HG03175 (cell line): ENCODE data around the gene ERMP1.
"Not testable (repeated sequence)": the region's sequence is repeated elsewhere in the genome, so short reads cannot be mapped to it uniquely, and the experiment has no call there.

Source experiments
- ATAC-seq: cut with Tn5 transposase; IDR thresholded peaks from one replicate; pipeline ENCODE4 v1.9.1; 2021; ENCODE audit warnings: mild to moderate bottlenecking, moderate library complexity; ENCODE audit not compliant: unreplicated experiment

Gene ERMP1, protein sequence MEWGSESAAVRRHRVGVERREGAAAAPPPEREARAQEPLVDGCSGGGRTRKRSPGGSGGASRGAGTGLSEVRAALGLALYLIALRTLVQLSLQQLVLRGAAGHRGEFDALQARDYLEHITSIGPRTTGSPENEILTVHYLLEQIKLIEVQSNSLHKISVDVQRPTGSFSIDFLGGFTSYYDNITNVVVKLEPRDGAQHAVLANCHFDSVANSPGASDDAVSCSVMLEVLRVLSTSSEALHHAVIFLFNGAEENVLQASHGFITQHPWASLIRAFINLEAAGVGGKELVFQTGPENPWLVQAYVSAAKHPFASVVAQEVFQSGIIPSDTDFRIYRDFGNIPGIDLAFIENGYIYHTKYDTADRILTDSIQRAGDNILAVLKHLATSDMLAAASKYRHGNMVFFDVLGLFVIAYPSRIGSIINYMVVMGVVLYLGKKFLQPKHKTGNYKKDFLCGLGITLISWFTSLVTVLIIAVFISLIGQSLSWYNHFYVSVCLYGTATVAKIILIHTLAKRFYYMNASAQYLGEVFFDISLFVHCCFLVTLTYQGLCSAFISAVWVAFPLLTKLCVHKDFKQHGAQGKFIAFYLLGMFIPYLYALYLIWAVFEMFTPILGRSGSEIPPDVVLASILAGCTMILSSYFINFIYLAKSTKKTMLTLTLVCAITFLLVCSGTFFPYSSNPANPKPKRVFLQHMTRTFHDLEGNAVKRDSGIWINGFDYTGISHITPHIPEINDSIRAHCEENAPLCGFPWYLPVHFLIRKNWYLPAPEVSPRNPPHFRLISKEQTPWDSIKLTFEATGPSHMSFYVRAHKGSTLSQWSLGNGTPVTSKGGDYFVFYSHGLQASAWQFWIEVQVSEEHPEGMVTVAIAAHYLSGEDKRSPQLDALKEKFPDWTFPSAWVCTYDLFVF

DNA sequence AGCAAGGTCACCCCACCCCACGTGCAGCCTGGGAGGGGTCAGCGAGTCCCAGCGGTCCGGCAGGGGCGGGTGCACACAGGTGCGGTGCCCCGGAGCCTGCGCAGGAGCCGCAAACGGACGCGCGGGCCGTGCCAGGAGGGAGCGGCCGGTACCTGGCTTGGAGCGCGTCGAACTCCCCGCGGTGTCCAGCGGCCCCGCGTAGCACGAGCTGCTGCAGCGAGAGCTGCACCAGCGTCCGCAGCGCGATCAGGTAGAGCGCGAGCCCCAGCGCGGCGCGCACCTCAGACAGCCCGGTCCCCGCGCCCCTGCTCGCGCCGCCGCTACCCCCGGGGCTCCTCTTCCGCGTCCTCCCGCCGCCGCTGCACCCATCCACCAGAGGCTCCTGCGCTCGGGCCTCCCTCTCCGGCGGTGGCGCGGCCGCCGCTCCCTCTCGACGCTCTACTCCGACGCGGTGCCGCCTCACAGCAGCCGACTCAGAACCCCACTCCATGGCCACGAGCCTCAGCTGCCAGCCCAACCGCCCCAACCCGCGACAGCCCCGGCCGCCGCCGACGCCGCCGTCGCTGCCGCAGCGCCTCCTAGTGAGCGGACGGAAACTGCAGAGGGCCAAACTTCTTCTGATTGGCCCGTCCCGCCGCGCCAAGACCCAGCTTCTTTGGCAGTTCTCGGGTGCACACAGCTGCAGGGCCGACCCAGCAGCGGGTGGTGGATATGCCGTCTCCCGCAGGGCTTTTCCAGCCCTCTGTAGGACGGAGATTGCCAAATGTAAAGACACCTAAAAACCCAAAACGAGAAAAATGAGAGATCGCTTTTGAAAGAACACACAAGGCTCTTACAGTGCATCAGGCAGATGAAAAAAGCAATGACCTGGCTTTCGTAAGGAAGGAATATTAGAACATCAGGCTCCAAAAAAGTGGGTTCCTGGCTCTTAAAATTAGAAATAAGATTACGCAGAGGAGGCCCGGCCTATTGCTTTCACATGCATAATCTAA is at the start of gene ERMP1:
Gene ERMP1 (minus strand): TSS at position 580 of the 992 bp plus-strand sequence. CDS start 90 bp downstream, at position 490.
- ATAC-seq: peak; percentile 78

DNA sequence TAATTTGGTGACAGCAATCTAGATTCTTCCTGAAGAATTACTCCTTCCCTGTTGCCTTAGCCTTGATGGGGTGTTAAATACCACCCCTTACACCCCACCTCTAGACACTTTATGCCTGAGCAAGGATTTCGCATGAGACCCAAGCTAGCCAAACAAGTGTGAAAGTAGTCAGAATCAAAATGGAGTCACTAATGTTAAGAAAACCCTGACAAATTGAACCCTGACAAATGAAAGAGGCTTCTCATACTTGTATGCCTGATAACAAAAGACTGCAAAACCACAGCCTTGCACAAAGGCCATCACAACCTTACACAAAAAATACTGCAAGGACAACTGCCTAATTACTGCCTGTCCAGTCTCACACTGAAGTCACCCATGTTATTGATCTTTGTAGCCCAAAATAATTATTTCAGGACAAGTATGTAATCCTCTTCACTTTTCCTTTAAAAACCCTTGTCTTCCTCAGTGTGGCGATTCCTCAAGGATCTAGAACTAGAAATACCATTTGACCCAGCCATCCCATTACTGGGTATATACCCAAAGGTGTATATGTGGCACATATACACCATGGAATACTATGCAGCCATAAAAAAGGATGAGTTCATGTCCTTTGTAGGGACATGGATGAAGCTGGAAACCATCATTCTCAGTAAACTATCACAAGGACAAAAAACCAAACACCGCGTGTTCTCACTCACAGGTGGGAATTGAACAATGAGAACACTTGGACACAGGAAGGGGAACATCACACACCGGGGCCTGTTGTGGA is 49.5 kb upstream of the ERMP1 start:
- not testable (repeated sequence) for ATAC-seq

DNA sequence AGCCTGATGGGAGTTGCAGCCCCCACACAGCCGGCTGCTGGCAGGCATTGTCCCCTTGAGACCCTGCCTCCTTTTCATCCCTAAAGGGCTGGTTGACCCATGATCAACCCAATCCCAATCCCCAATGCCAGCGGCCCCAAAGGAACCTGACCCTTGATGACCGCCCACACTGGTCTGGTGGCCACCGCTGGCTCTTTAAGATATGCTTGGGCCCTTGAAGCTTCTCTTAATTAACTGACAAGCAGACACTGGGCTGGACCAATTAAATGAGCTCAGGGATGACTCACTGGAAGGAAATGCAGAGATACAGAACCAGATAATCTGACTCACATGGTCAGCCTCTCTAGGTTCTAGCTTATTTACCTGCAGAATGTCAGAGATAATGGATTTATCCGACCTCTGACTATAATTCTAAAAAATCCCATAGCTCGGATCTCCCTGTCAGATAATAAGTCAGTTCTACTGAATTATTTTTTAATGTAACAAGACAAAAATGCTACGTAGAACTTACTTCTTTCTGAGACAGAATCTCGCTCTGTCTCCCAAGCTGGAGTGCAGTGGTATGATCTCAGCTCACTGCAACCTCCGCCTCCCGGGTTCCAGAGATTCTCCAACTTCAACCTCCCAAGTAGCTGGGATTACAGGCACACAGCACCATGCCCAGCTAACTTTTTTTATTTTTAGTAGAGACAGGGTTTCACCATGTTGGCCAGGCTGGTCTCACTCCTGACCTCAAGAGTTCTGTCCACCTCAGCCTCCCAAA is 46.7 kb upstream of the ERMP1 start:
- no peak for ATAC-seq

DNA sequence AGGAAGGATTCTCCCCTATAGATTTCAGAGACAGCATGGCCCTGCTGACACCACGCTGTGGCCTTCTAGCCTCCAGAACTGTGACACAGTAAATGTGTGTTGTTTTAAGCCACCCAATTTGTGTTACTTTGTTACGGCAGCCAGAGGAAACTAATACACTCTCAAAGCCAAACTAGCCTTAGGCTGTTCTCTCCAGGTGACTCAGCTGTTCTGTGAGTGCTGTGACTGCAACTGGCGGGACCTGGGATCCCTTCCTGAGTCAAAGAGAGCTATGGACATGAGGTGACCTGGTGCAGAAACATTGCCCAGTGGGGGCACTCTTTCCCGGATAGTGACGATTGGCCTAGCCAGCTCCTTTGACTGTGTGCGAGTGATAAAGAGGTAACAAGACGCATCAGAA is 43.8 kb upstream of the ERMP1 start:
- no peak for ATAC-seq

DNA sequence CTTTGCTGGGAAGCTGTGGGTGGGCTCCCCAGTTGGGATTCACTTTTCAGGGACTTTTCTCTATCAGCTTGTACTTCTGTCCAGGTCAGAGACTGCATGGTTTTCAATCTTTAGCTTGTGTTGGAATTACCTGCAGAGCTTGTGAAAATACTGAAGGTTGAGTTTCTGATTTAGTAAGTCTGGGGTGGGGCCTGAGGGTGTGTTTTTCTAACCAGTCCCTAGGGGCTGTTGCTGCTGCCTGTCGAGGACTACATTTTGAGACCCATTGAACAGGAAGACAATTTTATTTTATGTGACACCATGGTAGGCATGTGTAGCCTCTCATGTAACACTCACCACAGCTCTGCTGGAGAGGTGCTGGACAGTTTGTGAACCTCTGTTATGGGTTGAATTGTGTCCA is 43.1 kb upstream of the ERMP1 start:
- peak; percentile 50 for ATAC-seq

DNA sequence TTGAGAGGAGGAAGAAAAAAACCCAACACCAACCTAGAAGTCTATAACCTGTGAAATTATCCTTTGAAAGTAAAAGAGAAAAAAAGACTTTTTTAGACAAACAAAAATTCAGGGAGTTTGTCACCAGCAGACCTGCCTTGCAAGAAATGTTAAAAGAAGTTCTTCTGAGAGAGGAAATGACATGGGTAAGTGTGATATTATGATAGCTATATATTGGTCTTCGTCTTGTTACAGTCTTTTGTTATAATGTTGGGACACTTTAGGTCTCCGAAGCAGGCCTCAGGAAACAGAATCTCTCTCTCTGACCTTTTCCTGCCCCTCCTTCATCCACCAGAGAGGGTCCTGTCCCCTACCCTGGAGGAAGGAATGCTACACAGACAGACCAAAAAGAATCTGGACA is 41.1 kb upstream of the ERMP1 start:
- no peak for ATAC-seq

DNA sequence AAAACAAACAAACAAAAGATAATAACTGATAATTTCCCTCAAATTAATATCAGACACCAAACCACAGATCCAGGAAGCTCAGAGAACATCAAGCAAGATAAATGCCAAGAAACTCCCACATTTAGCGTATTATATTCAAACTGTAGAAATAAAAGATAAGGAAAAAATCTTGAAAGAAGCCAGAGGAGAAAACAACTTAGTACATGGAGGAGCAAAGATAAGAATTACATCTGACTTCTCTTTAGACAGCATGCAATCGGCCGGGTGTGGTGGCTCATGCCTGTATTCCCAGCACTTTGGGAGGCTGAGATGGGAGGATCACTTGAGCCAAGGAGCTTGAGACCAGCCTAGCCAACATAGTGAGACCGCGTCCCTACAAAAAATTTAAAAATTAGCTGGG is 40.5 kb upstream of the ERMP1 start:
- ATAC-seq: no peak

DNA sequence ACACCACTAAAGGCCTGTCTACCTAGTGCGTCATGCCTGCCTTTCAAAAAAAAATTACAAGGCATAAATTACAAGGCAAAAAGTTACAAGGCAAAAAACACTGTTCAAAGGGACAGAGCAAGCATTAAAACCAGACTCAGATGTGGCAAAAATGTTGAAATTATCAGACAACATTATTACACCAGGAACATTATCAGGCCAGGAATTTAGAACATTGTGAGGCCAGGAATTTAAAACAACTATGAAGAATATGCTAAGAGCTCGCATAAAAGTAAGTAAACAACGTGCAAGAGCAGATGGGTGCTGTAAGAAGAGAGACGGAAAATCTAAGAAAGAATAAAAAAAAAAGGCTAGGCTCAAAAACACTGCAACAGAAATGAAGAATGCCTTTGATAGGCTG is 39.6 kb upstream of the ERMP1 start:
- ATAC-seq: no peak

DNA sequence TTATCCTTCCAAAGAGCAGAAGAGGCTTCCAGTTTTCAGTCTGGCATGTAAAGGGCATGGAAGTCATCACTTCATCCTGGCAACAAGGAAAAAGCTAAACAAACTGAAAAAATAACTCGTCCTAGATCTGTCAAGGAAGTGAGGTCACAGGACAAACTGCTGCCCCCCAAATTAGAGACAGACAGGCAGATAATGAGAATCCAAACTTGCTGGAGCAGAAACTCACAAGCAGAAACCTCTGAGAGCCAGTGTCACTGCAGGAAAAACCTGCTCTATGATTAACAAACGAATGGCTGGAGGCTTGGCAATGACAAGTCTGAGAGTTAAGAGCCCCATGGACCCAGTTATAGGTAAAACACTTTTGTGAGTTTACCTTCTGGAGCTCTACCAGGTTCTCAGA is 38.9 kb upstream of the ERMP1 start:
- no peak for ATAC-seq

DNA sequence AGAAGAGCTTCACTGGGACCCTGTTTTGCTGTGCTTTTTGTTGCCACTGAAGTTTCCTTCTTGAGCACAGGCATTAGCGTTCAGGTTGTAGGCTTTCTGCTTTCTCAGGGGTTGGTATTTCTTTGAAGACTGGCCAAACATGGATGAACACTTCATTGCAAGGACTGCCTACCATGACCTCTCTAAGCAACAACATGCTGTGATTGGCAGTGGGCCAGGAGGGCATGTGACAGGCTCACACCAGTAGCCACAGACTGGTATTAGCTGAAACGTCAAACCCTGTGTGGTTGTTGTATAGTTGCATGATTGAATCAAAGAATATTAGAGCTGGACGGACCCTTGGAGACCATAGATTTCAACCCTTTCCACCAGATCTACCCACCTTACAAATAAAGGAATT is 37.8 kb upstream of the ERMP1 start:
- ATAC-seq: no peak

DNA sequence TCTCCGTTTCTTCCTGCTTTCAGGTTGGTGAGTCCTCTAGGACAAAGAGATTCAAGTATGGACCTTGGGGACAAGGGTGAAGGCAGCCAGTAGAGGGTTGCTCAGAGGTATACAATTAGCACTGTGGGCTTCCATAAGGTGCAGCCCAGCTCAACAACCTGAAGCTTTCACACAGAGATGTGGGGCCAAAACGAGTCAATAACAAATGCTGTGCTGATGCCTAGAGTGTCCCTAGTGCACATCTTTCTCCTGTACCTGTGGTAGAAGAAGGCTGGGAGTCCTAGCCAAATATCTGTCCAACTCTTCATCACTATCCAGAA is 37.1 kb upstream of the ERMP1 start:
- no peak for ATAC-seq

DNA sequence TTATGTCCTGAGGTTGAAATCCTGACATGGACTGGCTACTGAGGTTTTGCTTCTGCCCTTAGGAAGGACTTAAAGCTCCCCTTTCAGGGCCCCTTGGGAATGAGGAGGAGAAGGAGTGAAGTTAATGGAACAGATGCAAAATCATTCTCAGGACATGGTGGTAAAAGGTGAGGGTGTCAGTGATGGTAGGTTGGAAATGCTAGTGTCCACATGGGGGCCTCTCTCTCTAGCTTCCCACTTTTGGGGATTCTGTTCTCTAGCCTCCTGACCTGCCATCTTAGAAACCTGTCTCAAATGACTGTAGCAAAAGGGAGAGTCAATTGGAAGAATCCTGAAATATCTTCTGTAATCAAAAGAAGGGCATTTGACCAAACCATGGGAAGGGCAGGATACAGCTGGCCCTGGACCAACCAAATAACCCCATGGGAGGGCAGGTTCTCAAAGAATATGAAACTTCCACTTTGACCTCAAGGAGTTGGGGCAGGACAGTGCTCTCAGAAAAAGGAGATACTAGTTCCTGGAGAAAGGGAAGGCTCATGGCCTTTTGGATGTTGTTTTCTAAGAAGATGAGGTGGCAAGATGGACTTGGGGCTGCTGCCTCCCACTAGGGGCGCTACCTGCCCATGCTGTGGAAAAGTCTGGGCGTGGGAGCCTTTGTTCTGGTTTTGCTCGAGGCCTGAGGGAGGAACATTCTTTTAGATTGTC is 36.5 kb upstream of the ERMP1 start:
- ATAC-seq: no peak

DNA sequence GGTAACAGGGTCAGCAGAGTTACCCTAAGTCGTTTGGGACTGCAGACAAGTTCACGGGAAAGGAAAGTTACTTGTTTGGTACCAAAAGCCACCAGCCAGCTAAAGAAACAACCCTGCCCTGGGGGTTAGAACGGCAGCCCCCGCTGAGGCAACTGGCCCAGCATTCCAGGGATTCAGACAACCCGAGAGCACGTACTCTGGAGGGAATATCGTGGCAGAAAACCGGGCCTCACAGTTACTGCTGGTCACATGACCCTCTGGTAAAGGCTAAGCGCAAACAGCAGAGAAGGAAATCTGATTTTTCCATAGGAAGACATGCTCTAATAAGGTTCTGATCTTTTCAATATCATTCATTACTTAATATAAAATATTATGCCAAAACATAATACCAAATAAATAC is 35.3 kb upstream of the ERMP1 start:
- ATAC-seq: no peak

DNA sequence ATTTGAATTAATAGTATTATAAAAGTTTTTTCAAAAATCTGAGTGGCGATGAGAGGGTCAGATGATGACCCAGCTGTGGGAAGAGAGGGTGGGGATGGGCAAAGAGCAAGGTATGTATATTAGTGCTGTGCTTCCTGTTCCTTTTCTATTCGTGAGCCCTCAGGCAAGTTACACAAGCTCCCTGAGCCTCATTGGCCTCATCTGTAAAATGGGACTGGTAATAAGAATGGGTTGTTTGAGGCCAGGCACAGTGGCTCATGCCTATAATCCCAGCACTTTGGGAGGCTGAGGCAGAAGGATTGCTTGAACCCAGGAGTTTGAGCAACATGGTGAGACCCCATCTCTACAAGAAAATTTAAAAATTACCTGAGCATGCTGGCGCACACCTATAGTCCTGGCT is 33.8 kb upstream of the ERMP1 start:
- no peak for ATAC-seq

DNA sequence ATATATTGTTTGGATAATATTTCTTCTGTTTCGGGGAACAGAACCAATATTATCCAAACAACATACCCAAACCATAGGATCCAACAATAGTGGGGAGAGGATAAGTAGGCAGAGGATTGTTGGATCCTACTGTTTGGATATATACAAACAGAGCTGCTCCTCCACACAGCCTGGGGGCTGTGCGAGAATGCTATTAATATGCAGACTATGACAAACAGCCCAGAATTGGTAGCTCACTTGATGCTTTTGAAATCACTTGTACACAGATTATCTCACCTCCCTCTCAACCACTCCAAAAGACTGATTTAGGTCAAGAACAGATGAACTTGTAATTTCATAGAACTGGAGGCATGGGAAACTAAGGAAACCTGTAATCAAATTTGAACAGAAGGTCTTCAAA is 33.4 kb upstream of the ERMP1 start:
- ATAC-seq: no peak

DNA sequence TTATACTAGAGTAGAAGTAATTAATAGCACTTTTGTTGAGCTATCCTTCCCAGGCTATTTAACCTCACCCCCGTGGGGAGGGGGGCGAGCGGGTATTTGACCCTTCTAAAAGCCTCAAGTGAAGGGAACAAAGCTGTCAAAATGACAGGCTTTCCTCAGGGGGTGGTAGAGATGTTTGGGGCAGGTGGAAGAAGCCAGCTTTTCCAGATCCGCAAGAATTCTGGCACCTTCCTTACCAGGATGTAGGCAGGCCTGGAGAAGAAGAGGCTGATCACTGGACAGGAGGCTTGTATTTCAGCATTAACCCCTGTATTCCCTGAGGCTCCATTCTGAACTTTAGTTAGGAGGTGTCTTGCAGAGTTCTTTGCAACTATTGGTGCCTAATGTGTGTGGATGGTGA is 31.5 kb upstream of the ERMP1 start:
- ATAC-seq: no peak

DNA sequence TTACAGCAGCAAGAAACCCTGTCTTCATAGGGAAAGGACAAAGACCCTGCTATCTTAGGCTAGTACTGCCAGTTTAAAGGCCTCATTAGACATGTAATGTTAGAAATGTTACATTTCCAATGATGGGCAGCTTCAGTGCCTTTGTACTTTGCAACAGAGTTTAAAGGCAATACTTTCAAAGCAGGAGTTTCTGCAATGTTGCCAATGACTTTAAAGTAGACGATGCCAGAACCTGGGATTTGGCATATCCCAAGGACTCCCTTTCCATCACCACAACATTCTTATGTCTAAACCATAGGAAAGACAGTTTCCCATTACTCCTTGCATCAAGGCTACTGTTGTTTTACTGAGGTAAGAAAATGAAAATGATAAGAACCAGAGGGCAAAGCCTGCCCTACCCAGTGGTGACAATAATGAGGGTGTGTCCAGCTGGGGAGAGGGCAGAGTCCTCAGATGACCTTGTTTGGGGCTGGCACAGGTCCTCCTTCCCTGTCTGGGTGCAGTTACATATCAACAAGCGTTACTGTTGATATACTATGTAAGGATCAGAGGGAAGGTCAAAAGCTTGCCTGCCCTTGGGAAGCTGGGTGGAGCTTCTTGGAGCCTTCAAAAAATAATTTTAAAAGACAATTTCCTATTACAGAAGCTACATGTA is 30.3 kb upstream of the ERMP1 start:
- ATAC-seq: no peak

DNA sequence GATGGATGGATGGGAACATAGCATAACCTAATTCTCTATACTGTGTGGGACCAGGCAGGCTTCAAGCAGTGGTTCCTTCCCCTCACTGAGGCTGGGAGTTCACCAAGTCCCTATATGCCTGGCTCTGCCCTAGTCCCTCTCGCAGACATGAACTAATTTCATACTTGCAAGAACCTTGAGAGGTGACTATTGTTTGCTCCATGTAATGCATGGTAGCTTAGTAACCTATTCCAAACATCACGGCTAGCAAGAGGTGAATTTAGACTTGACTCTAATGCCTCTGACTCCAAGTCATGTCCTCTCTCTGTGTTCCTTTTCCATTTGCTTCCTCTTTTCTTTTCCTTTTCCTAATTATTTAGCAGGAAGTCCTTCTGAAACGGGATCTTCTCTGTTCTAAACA is 25.9 kb upstream of the ERMP1 start:
- ATAC-seq: no peak
